ENCODE data around the gene NSUN4. TPM values are rescaled to one million over a fixed set of nuclear protein-coding genes. Genes with fewer than 3 reads are reported as not detected.

The NSUN4 gene
- total and polyA plus RNA-seq, 2 of the 13 experiments (the other 11 are each of a cell fraction or from before 2014, with no cell fraction given), result 21.5 to 23.5 TPM

GRCh38 chr1:46333300-46334029 lies 7.1 kb upstream of the NSUN4 start (continued):
- TF ChIP-seq BCLAF1 (IDR thresholded peaks at IDR 0.05) (no peak), FOXA3 (CRISPR knock-in tag; IDR thresholded peaks at IDR 0.05) (peak; percentile 72), NRL (CRISPR knock-in tag; IDR thresholded peaks at IDR 0.05; ENCODE audit: borderline replicate concordance) (no peak), TFDP1 (CRISPR knock-in tag; IDR thresholded peaks at IDR 0.05; ENCODE audit: borderline replicate concordance) (no peak), SOX5 (CRISPR knock-in tag; IDR thresholded peaks at IDR 0.05; ENCODE audit: borderline replicate concordance) (no peak), ZSCAN31 (CRISPR knock-in tag; IDR thresholded peaks at IDR 0.05; ENCODE audit: low read depth) (no peak), REST (IDR thresholded peaks at IDR 0.05; ENCODE audit: borderline replicate concordance in 1 of 2, low read depth in 1 of 2, low read length in 2 of 2) (no peak), GRHL1 (CRISPR knock-in tag; conservative IDR thresholded peaks at IDR 0.05) (no peak), NFIC (IDR thresholded peaks at IDR 0.05; ENCODE audit: low read length) (no peak), ARID3A (IDR thresholded peaks at IDR 0.05; ENCODE audit: low read depth, low read length) (0 out of 2 replicates have a peak, but pooled peaks have one; percentile 10), SUZ12 (IDR thresholded peaks at IDR 0.05; ENCODE audit: low read depth, low read length) (no peak), ZNF770 (CRISPR knock-in tag; IDR thresholded peaks at IDR 0.05) (no peak), ZNF546 (CRISPR knock-in tag; conservative IDR thresholded peaks at IDR 0.05) (no peak), ELF1 (CRISPR knock-in tag; IDR thresholded peaks at IDR 0.05) (peak; percentile 35; the same call in 1 of the 2 replicates), NFKBIZ (CRISPR knock-in tag; IDR thresholded peaks at IDR 0.05) (no peak)

All from HepG2 (cell line).